Measurements from ENCODE around the gene WDR27. TPM values are rescaled to one million over a fixed set of nuclear protein-coding genes. Genes with fewer than 3 reads are reported as not detected.

Gene WDR27
- polyA plus RNA-seq, 1 donor from 2014 or later, result 35.8 TPM

GRCh38 chr6:169678342-169678741, 23.5 kb downstream of the WDR27 start:
- Histone ChIP-seq H3K27ac (ENCODE audit: low read length) (no peak overlapping the region), H2AFZ (ENCODE audit: low read depth, low read length) (no peak overlapping the region)

GRCh38 chr6:169677096-169677495, 24.7 kb downstream of the WDR27 start:
- no peak overlapping the region for H2AFZ ChIP-seq (ENCODE audit: low read depth, low read length)
- H4K20me1 ChIP-seq (ENCODE audit: insufficient read depth), result no peaks in the 10 kb centered on the region
- H3K9me3 ChIP-seq (ENCODE audit: low read length), result no peaks in the 10 kb centered on the region
- no peak overlapping the region for H3K9ac ChIP-seq (ENCODE audit: low read length)
- H3F3A ChIP-seq (ENCODE audit: insufficient read depth, low read length, poor library complexity, severe bottlenecking), result no peaks in the 10 kb centered on the region
- peaks cover under 1% of the 10 kb centered on the region for H3K36me3 ChIP-seq (ENCODE audit: insufficient read depth, low read length)
- no peak overlapping the region for H3K4me3 ChIP-seq (ENCODE audit: low read length)
- no peaks in the 10 kb centered on the region for H3K9me2 ChIP-seq (ENCODE audit: insufficient read depth, low read length)
- H3K4me2 ChIP-seq (ENCODE audit: low read length), result no peak overlapping the region
- no peaks in the 10 kb centered on the region for H3K27me3 ChIP-seq (ENCODE audit: insufficient read depth, low read depth, low read length)
- no peak overlapping the region for H3K27ac ChIP-seq (ENCODE audit: low read length)
- no peaks in the 10 kb centered on the region for H3K79me2 ChIP-seq (replicated peaks; ENCODE audit: insufficient read depth, low read length)
- no peak for TF ChIP-seq REST (IDR thresholded peaks at IDR 0.05; ENCODE audit: borderline replicate concordance)
- no peak for TF ChIP-seq EZH2 (IDR thresholded peaks at IDR 0.05; ENCODE audit: borderline replicate concordance, insufficient read depth, low read length, poor library complexity, severe bottlenecking)
- no peak for TF ChIP-seq EP300 (conservative IDR thresholded peaks at IDR 0.05; ENCODE audit: poor library complexity, severe bottlenecking)
- no peak for TF ChIP-seq TAF1 (IDR thresholded peaks at IDR 0.05; ENCODE audit: low read depth)
- TF ChIP-seq RAD21 (conservative IDR thresholded peaks at IDR 0.05), result no peak
- TF ChIP-seq MXI1 (conservative IDR thresholded peaks at IDR 0.05; ENCODE audit: poor library complexity, severe bottlenecking), result no peak
- TF ChIP-seq, protein P1, sequence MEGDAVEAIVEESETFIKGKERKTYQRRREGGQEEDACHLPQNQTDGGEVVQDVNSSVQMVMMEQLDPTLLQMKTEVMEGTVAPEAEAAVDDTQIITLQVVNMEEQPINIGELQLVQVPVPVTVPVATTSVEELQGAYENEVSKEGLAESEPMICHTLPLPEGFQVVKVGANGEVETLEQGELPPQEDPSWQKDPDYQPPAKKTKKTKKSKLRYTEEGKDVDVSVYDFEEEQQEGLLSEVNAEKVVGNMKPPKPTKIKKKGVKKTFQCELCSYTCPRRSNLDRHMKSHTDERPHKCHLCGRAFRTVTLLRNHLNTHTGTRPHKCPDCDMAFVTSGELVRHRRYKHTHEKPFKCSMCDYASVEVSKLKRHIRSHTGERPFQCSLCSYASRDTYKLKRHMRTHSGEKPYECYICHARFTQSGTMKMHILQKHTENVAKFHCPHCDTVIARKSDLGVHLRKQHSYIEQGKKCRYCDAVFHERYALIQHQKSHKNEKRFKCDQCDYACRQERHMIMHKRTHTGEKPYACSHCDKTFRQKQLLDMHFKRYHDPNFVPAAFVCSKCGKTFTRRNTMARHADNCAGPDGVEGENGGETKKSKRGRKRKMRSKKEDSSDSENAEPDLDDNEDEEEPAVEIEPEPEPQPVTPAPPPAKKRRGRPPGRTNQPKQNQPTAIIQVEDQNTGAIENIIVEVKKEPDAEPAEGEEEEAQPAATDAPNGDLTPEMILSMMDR (IDR thresholded peaks at IDR 0.05; ENCODE audit: poor library complexity, severe bottlenecking), result no peak
- no peak for TF ChIP-seq POLR2AphosphoS5 (IDR thresholded peaks at IDR 0.05)

More at GRCh38 chr6:169678342-169678741, 23.5 kb downstream of the WDR27 start:
- Histone ChIP-seq H3K36me3 (ENCODE audit: insufficient read depth, low read length) (no peaks in the 10 kb centered on the region), H3K4me3 (ENCODE audit: low read length) (no peak overlapping the region), H4K20me1 (ENCODE audit: insufficient read depth) (no peaks in the 10 kb centered on the region), H3K9me3 (ENCODE audit: low read length) (no peaks in the 10 kb centered on the region), H3K79me2 (replicated peaks; ENCODE audit: insufficient read depth, low read length) (no peaks in the 10 kb centered on the region), H3K9me2 (ENCODE audit: insufficient read depth, low read length) (no peaks in the 10 kb centered on the region), H3K4me2 (ENCODE audit: low read length) (no peak overlapping the region), H3K9ac (ENCODE audit: low read length) (no peak overlapping the region), H3F3A (ENCODE audit: insufficient read depth, low read length, poor library complexity, severe bottlenecking) (no peaks in the 10 kb centered on the region), H3K27me3 (ENCODE audit: insufficient read depth, low read depth, low read length) (no peaks in the 10 kb centered on the region)
- TF ChIP-seq EP300 (conservative IDR thresholded peaks at IDR 0.05; ENCODE audit: poor library complexity, severe bottlenecking) (no peak), MXI1 (conservative IDR thresholded peaks at IDR 0.05; ENCODE audit: poor library complexity, severe bottlenecking) (no peak), POLR2AphosphoS5 (IDR thresholded peaks at IDR 0.05) (no peak), TAF1 (IDR thresholded peaks at IDR 0.05; ENCODE audit: low read depth) (no peak), SMC3 (conservative IDR thresholded peaks at IDR 0.05; ENCODE audit: poor library complexity) (no peak), EZH2 (IDR thresholded peaks at IDR 0.05; ENCODE audit: borderline replicate concordance, insufficient read depth, low read length, poor library complexity, severe bottlenecking) (no peak), REST (IDR thresholded peaks at IDR 0.05; ENCODE audit: borderline replicate concordance) (no peak), RAD21 (conservative IDR thresholded peaks at IDR 0.05) (no peak)
- TF ChIP-seq, protein P1 (IDR thresholded peaks at IDR 0.05; ENCODE audit: poor library complexity, severe bottlenecking), result no peak

Data from neural cell (in vitro differentiated cells).